Ishikawa (cell line): Measurements from ENCODE around the gene FANCE.

Experiments
- CEBPB ChIP-seq: IDR thresholded peaks from 2 replicates; pipeline ENCODE4 v1.6.1; 2012
- CREB1 ChIP-seq: IDR thresholded peaks from 2 replicates; pipeline ENCODE4 v1.6.1; 2012; ENCODE audit warnings: low read depth
- EGR1 ChIP-seq: IDR thresholded peaks from 2 replicates; pipeline ENCODE4 v1.6.1; 2012
- EP300 ChIP-seq: IDR thresholded peaks from 2 replicates; pipeline ENCODE4 v1.6.1; 2012; ENCODE audit warnings: borderline replicate concordance
- FOXM1 ChIP-seq: IDR thresholded peaks from 2 replicates; pipeline ENCODE4 v1.6.1; 2012; ENCODE audit warnings: low read depth, borderline replicate concordance
- MAX ChIP-seq: IDR thresholded peaks from 2 replicates; pipeline ENCODE4 v1.6.1; 2012
- NFIC ChIP-seq: IDR thresholded peaks from 2 replicates; pipeline ENCODE4 v1.6.1; 2012
- RAD21 ChIP-seq: IDR thresholded peaks from 2 replicates; pipeline ENCODE4 v1.6.1; 2012; ENCODE audit warnings: low read depth
- REST ChIP-seq: IDR thresholded peaks from 2 replicates; pipeline ENCODE4 v1.6.1; 2012; ENCODE audit warnings: low read depth, mild to moderate bottlenecking
- TAF1 ChIP-seq: IDR thresholded peaks from 2 replicates; pipeline ENCODE4 v1.6.1; 2012; ENCODE audit warnings: low read depth, mild to moderate bottlenecking
- TCF12 ChIP-seq: IDR thresholded peaks from 2 replicates; pipeline ENCODE4 v1.6.1; 2012; ENCODE audit warnings: low read depth
- TEAD4 ChIP-seq: IDR thresholded peaks from 2 replicates; pipeline ENCODE4 v1.6.1; 2012
- YY1 ChIP-seq: IDR thresholded peaks from 2 replicates; pipeline ENCODE4 v1.6.1; 2012; ENCODE audit warnings: low read depth
- ZBTB7A ChIP-seq: IDR thresholded peaks from 2 replicates; pipeline ENCODE4 v1.6.1; 2012; ENCODE audit warnings: low read depth
- TF ChIP-seq, protein P1 (sequence below): IDR thresholded peaks from 2 replicates; pipeline ENCODE4 v1.6.1; 2012

Gene FANCE

DNA sequence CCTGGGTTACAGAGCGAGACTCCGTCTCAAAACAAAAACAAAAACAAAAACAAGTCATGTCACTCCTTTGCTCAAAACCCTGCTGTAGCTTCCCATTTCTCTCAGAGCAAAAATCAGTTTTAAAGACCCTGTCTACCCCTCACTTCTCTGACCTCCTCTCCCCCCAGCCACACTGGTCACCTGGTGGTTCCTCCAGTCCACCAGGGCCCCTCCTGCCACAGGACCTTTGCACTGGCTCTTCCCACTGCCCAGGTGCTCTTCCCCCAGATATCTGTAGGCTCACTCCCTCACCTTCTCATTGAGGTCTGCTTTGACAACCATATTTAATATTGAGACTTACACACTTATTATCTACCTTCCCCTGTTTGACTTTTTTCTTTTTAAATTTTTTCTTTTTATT is 49.6 kb downstream of the FANCE start:
- TF ChIP-seq CEBPB: no peak
- no peak for TF ChIP-seq TEAD4
- no peak for TF ChIP-seq TAF1
- TF ChIP-seq RAD21: no peak
- TF ChIP-seq CREB1: no peak
- TF ChIP-seq REST: no peak
- TF ChIP-seq FOXM1: no peak
- TF ChIP-seq YY1: no peak
- TF ChIP-seq ZBTB7A: no peak
- TF ChIP-seq NFIC: no peak
- TF ChIP-seq, protein P1, sequence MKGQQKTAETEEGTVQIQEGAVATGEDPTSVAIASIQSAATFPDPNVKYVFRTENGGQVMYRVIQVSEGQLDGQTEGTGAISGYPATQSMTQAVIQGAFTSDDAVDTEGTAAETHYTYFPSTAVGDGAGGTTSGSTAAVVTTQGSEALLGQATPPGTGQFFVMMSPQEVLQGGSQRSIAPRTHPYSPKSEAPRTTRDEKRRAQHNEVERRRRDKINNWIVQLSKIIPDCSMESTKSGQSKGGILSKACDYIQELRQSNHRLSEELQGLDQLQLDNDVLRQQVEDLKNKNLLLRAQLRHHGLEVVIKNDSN: no peak

DNA sequence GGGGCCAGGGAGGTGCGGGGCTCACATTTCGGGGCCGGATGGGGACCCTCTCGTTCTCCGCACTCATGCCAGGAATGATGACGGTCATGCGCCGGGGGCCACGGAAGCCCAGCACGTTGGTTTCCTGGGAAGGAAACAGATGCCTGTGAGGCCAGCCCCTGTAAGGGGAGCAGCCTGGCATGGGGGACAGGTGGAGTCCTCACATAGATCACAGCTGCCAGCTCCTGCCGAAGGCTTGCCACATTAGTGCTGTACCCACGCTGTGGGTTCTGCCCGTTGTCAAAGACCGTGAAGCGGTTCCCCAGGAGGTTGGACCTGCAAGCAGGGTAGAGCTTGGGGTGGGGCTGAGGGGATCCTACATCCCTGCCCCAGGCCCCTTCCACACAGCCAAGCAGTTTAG is 51.4 kb downstream of the FANCE start:
- TF ChIP-seq TAF1: no peak
- TF ChIP-seq ZBTB7A: no peak
- no peak for TF ChIP-seq EGR1
- no peak for TF ChIP-seq REST
- TF ChIP-seq CREB1: no peak
- no peak for TF ChIP-seq FOXM1
- no peak for TF ChIP-seq TCF12
- TF ChIP-seq CEBPB: no peak
- TF ChIP-seq NFIC: no peak
- no peak for TF ChIP-seq YY1
- TF ChIP-seq TEAD4: no peak
- TF ChIP-seq EP300: no peak

DNA sequence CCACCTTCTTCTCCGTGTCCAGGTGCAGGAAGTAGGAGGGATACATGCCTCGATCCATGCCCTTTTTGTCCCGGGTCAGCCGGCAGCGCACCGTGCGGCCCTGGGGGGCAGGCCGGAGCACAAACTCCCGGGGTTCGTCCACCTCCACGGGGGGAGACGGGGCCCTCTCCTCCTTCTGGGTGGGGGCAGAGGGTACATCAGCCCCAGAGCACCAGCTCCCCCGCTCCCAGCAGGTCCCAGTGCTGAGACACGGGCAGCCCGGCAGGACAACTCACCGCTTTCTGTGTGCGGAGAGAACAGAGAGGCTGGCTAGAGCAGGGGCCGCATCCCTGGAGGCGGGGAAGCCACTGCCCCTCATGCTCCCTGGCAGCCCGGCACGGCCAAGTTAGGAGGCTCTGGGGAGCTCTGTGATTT is 53.9 kb downstream of the FANCE start:
- TF ChIP-seq TAF1 (no peak), EP300 (no peak), FOXM1 (no peak), MAX (no peak), REST (no peak), EGR1 (no peak), CEBPB (no peak), NFIC (no peak), TCF12 (no peak), ZBTB7A (no peak), TEAD4 (no peak), RAD21 (no peak), YY1 (no peak), CREB1 (no peak)
- TF ChIP-seq, protein P1: no peak

- TF ChIP-seq YY1 (no peak), TEAD4 (no peak), RAD21 (no peak), TAF1 (no peak), EP300 (no peak), CEBPB (no peak), MAX (no peak), TCF12 (no peak), ZBTB7A (no peak), EGR1 (no peak), REST (no peak), FOXM1 (no peak), NFIC (no peak)
- TF ChIP-seq, protein P1: no peak
These were observed 54.4 kb downstream of the FANCE start for GRCh38 chr6:35506536-35506935.
